IPS-NIHi7 (cell line): Measurements from ENCODE around the gene PDE6A.
"Not testable (repeated sequence)": the region's sequence is repeated elsewhere in the genome, so short reads cannot be mapped to it uniquely, and the experiment has no call there.

Experiments used
- DNase-seq: peaks from one replicate; pipeline ENCODE4 v3.0.0; 2012; ENCODE audit warnings: mixed read lengths; ENCODE audit errors: extremely low spot score

The PDE6A gene

GRCh38 chr5:149865746-149866145 lies 78.8 kb downstream of the PDE6A start:
- DNase-seq, result no peak

DNA sequence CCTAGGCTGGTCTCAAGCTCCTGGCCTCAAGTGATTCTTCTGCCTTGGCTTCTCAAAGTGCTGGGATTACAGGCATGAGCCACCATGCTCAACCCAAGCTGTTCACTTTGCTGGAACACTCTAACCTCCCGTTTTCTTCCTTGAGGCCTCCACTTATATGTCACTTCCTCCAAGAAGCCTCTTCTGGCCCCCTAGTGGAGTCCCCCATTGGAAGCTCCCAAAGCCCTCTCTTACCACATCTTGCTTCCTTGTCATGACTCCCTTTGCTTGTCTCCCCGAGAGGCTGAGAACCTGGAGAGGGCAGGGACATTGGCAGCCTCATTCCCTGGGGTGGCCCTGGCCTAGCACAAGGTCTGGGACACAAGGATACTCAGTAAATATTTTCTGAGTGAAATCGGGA lies 80.8 kb downstream of the PDE6A start:
- DNase-seq, result no peak

GRCh38 chr5:149863176-149863575 lies 81.4 kb downstream of the PDE6A start:
- no peak for DNase-seq

GRCh38 chr5:149860801-149861322 lies 83.7 kb downstream of the PDE6A start:
- peak; percentile 58 for DNase-seq

GRCh38 chr5:149859746-149860145 lies 84.8 kb downstream of the PDE6A start:
- DNase-seq, result no peak

DNA sequence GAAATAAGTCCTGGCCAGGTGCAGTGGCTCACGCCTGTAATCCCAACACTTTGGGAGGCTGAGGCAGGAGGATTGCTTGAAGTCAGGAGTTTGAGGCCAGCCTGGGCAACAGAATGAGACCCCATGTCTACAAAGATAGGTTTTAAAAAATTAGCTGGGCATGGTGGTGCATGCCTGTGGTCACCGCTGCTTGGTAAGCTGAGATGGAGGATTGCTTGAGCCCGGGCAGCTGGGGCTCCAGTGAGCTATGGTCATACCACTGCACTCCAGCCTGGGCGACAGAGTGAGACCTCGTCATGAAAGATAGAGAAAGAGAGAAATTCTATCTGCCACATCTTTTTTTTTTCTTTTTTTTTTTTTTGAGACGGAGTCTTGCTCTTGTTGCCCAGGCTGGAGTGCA lies 86.1 kb downstream of the PDE6A start:
- DNase-seq, result not testable (repeated sequence)

DNA sequence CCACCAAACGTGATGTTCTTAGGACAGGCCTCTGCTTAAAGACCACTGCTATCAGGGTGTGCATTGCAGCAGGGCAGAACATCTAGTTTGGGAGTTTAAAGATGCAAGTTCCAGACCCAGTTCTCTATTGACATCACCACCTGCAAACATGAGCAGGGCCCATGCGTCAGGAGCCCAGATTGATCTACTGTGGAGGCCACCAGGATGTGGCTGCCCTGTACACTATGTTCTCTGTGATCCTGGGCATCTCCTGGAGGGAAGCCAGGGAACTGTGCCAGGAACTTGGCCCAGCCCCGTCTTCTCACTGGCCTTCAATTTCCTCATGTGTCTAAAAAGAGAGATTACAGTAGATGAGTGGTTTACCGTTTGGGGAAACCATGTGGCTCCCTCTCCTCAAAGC lies 87.1 kb downstream of the PDE6A start:
- no peak for DNase-seq

- DNase-seq, result no peak
Measured at GRCh38 chr5:149855366-149855765, 89.2 kb downstream of the PDE6A start.

GRCh38 chr5:149854866-149855265 lies 89.7 kb downstream of the PDE6A start:
- DNase-seq, result no peak

DNA sequence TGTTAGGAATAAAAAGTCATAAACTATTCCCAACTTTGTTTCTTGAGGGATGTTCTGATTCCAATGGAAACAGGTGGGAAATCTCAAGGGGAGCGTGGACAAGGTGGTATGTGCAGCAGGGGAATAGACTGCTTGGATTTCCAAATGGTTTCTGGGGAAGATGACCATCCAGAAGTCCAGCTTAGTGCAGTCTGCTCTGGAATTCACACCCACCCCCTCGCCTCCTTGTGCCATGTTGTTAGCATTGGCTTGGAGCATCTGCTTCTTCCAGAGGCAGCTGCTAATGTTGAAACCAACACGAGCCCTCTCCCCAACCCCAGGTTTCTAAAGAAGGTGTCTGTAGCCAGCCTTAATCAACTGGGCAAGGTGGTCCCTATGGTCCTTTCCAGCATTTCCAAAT lies 90.9 kb downstream of the PDE6A start:
- no peak for DNase-seq

GRCh38 chr5:149853331-149853648 lies 91.3 kb downstream of the PDE6A start:
- DNase-seq, result no peak

GRCh38 chr5:149852641-149853330 lies 91.8 kb downstream of the PDE6A start:
- peak; percentile 84 for DNase-seq

GRCh38 chr5:149851211-149851610 lies 93.4 kb downstream of the PDE6A start:
- no peak for DNase-seq

GRCh38 chr5:149849966-149850910 lies 94.4 kb downstream of the PDE6A start:
- no peak for DNase-seq

GRCh38 chr5:149849280-149849965 lies 95.2 kb downstream of the PDE6A start:
- no peak for DNase-seq

DNA sequence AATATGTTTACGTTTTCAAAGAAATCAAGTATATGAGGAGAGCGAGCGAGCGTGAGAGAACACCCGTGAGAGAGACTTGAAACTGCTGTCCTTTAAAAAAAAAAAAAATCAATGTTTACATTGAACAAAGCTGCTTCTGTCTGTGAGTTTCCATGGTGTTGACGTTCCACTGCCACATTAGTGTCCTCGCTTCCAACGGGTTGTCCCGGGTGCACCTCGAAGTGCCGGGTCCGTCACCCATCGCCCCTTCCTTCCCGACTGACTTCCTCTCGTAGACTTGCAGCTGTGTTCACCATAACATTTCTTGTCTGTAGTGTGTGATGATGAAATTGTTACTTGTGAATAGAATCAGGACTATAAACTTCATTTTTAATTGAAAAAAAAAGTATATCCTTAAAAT lies 97.0 kb downstream of the PDE6A start:
- DNase-seq, result no peak

DNA sequence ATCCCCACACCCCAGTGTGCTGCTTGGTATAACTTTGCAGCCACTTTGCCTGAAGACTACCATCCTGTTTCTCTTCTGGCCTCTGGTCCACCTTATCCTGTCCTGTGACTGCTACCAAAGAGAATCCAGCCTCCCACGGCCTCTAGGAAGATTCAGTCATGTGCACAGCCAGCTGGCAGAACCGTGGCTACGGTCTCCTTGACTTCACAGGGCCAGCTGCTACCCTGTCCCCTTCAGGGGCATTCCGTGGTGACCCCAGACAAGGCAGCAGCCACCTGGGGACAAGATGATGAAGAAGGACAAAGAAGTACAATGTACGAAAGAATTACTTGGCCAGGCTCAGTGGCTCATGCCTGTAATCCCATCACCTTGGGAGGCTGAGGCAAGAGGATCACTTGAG lies 98.6 kb downstream of the PDE6A start:
- DNase-seq, result no peak

DNA sequence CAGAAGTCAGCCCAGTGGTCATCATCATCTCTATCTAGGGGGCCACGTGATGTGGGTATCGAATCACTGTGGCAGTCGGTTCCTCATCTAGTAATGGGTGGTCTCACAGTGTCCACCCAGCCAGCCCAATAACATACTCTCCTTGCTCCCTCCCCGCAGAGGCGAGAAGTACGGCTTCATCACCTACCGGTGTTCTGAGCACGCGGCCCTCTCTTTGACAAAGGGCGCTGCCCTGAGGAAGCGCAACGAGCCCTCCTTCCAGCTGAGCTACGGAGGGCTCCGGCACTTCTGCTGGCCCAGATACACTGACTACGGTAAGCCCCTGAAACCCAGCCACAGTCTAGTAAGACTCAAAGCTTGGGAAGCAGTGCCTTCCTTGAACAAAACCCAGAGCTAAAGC lies 99.0 kb downstream of the PDE6A start:
- DNase-seq, result no peak

DNA sequence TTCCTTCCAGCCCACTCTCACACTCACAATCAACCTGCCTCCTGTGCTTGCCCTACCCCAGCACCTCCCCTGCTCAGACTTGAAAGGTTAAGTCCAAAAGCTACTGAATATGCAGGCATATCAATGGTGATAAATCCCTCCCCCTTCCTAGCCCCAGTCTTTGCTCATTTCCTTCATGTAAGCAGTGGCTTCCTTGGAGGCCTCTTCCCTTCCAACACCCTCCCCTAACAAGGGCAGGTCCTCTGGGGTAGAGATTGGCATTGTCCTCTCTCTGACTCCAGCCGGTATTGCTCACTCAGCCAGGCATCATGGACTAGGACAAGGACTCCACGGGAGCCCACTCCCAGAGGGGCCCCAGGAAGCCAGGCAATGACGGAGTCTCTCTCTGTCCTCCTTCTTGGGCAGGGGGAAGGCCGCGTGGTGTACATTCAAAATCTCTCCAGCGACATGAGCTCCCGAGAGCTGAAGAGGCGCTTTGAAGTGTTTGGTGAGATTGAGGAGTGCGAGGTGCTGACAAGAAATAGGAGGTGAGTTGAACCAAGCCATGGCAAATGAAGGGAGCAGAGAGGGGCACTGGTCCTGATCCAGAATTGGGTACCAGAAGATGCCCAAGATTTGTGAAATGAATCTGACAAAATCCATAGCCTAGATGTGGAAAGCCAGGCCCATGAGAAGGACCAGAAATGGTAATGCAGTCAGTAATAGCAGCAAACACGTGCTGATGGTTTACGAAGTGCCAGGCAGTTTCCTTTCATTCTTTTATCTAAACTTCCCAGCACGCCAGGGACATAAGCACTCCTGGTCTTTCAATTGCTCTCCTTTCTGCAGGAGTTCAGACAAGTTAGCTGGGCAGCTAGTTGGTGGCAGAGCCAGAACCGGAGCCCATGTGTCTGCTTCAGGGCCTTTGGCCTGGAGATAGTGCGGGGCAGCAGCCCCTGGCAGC lies 102.5 kb downstream of the PDE6A start:
- no peak for DNase-seq

DNA sequence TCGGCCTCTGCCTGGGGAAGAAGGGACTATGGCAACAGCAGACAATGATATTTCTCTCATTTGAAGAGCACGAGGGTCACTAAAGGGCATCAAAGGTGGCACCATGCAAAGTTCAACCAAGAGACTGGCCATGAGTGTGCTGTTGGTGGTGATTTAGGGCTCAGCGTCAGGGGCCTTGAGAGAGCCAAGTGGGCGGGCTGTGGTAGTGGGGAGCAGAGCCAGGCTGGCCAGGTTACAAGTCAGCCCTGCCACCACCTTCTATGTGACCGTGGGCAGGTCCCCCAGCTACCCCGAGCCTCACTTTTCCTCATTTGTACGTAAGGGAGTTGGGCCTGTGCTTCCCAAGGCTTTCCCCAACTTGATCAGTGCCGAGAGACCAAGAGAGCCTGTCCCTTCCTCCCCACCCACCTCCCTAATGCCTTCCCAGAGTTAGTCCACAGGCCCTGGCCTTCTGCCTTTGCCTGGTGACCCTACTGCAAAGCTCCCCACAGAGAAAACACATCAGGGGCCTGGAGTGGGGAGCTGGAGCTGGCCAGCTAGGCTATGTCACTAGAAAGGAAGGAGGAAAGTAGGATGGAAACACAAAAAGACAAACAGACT lies 104.3 kb downstream of the PDE6A start:
- DNase-seq, result no peak

DNA sequence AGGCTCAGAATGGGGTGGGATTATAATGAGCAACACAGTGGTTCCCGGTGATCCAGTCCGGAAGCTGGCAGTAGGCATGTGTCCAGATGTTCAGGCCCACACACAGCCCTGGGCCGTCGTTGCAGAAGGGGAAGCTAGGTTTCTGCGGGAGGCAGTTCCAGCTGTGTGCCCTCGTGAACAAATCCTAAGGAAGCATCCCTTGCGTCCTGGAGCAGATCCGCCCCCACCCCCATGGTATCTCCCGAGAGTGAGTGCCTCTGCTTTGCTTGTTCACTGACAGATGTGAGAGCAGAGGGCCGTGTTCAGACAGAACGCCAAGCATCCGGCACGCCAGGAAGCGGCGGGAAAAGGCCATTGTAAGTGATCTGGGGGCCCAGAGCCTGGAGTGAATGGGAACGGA lies 104.8 kb downstream of the PDE6A start:
- no peak for DNase-seq
